H1 (cell line): ENCODE results near the gene DOK7.

Experiments used
- CBX5 ChIP-seq: fragments of 300-800, 300-1000 bp; sonication (generic); IDR thresholded peaks from 2 replicates; pipeline ENCODE4 v1.7.1; 2016; ENCODE audit warnings: antibody characterized with exemption, low read length, low read depth
- EZH2 ChIP-seq: fragments of 200-600 bp; sonication (generic); IDR thresholded peaks from 2 replicates; pipeline ENCODE4 v1.7.1; 2012; ENCODE audit warnings: low read depth, mild to moderate bottlenecking, moderate library complexity, low read length, inconsistent platforms; ENCODE audit not compliant: severe bottlenecking
- JUN ChIP-seq: IDR thresholded peaks from 2 replicates; pipeline ENCODE4 v1.6.1; 2011; ENCODE audit warnings: low read depth, mild to moderate bottlenecking, improper control_type of control experiment, low read length
- KDM5A ChIP-seq: fragments of 200-600 bp; IDR thresholded peaks from 2 replicates; pipeline ENCODE4 v1.7.1; 2012; ENCODE audit warnings: mild to moderate bottlenecking, low read length, inconsistent platforms, mixed read lengths
- POLR2AphosphoS5 ChIP-seq: IDR thresholded peaks from 2 replicates; pipeline ENCODE4 v1.6.1; 2011; ENCODE audit warnings: low read depth, low read length
- SUZ12 ChIP-seq: fragments of 200-600 bp; sonication (generic); IDR thresholded peaks from 2 replicates; pipeline ENCODE4 v1.6.1; 2012; ENCODE audit warnings: mild to moderate bottlenecking, inconsistent platforms, low read length, moderate library complexity, mixed read lengths
- TAF7 ChIP-seq: optimal IDR thresholded peaks from 2 replicates; pipeline ENCODE3; 2011; ENCODE audit warnings: low read depth, mild to moderate bottlenecking, inconsistent platforms, low read length, moderate library complexity, borderline replicate concordance
- ZNF274 ChIP-seq: IDR thresholded peaks from 2 replicates; pipeline ENCODE4 v1.7.0; 2012; ENCODE audit warnings: low read length, borderline replicate concordance; ENCODE audit errors: extremely low read depth
- TF ChIP-seq, protein P1 (sequence below), 3 experiments: IDR thresholded peaks; 1 replicate in 2 of 3; 2 replicates in 1 of 3; pipeline versions ENCODE4 v1.5.1 to v1.6.1; 2011; ENCODE audit warnings: low read length in 3 of 3, mild to moderate bottlenecking in 3 of 3, inconsistent platforms in 2 of 3, low read depth in 1 of 3, moderate library complexity in 1 of 3; ENCODE audit not compliant: insufficient read depth in 1 of 3; ENCODE audit errors: control extremely low read depth in 1 of 3

GRCh38 chr4:3518511-3518880 is 55.4 kb downstream of the DOK7 start:
- TF ChIP-seq POLR2AphosphoS5 (no peak), TAF7 (no peak), KDM5A (no peak), JUN (no peak), EZH2 (no peak), SUZ12 (no peak), ZNF274 (no peak), CBX5 (no peak)
- TF ChIP-seq, protein P1, sequence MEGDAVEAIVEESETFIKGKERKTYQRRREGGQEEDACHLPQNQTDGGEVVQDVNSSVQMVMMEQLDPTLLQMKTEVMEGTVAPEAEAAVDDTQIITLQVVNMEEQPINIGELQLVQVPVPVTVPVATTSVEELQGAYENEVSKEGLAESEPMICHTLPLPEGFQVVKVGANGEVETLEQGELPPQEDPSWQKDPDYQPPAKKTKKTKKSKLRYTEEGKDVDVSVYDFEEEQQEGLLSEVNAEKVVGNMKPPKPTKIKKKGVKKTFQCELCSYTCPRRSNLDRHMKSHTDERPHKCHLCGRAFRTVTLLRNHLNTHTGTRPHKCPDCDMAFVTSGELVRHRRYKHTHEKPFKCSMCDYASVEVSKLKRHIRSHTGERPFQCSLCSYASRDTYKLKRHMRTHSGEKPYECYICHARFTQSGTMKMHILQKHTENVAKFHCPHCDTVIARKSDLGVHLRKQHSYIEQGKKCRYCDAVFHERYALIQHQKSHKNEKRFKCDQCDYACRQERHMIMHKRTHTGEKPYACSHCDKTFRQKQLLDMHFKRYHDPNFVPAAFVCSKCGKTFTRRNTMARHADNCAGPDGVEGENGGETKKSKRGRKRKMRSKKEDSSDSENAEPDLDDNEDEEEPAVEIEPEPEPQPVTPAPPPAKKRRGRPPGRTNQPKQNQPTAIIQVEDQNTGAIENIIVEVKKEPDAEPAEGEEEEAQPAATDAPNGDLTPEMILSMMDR (IDR thresholded peaks at IDR 0.05; ENCODE audit: control extremely low read depth in 1 of 3, insufficient read depth in 1 of 3, low read depth in 1 of 3, low read length in 3 of 3), result no peak
